ENCODE data around the gene DCHS2.

DCHS2 gene

DNA sequence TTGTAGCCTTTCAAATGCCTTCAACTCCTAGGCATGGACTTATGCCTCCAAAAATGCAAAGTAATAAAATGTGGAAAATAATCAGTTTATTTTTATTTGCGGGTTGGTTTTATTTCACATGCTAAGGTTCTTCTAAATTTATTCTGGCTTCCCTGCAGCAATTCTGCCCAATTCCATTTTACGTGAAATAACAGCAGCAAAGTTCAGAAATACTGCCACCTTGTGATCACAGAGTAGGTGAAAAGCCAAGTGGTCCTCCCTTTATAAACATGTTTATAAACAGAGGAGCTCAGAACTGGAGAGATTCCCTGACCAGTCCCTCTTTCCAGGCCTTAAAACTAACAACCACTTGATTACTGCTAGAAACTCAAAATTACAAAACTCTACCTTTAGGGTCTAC, 14.7 kb upstream of the DCHS2 start:
- H3K4me3 ChIP-seq (ENCODE audit: low read depth, low read length) = no peak overlapping the region
- TF ChIP-seq, protein P1, sequence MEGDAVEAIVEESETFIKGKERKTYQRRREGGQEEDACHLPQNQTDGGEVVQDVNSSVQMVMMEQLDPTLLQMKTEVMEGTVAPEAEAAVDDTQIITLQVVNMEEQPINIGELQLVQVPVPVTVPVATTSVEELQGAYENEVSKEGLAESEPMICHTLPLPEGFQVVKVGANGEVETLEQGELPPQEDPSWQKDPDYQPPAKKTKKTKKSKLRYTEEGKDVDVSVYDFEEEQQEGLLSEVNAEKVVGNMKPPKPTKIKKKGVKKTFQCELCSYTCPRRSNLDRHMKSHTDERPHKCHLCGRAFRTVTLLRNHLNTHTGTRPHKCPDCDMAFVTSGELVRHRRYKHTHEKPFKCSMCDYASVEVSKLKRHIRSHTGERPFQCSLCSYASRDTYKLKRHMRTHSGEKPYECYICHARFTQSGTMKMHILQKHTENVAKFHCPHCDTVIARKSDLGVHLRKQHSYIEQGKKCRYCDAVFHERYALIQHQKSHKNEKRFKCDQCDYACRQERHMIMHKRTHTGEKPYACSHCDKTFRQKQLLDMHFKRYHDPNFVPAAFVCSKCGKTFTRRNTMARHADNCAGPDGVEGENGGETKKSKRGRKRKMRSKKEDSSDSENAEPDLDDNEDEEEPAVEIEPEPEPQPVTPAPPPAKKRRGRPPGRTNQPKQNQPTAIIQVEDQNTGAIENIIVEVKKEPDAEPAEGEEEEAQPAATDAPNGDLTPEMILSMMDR (IDR thresholded peaks at IDR 0.05; ENCODE audit: insufficient read depth, low read depth, low read length, missing control alignments) = peak; percentile 36
- DNase-seq (ENCODE audit: low read depth) = peak; percentile 28

DNA sequence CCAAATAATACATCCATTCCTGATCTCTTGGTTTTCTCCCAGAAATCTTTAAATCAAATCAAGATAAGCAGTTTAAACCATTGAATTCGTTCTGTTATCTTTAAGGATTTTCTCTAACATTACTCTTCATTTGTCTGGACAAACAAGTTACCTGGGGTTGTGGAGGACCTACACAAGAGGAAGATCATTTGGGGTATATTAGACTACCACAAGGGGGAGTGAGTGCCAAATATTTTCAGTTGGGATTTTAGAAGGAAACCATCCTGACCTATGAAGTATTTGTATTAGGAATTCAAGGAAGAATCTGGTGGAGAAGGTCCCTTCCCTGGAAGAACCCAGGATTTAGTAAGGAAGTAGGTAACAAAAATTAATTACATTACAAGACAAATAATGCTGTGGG, 12.0 kb upstream of the DCHS2 start:
- H3K4me3 ChIP-seq (ENCODE audit: low read depth, low read length) = no peak overlapping the region
- DNase-seq (ENCODE audit: low read depth) = no peak
- TF ChIP-seq, protein P1 (IDR thresholded peaks at IDR 0.05; ENCODE audit: insufficient read depth, low read depth, low read length, missing control alignments) = peak; percentile 34

DNA sequence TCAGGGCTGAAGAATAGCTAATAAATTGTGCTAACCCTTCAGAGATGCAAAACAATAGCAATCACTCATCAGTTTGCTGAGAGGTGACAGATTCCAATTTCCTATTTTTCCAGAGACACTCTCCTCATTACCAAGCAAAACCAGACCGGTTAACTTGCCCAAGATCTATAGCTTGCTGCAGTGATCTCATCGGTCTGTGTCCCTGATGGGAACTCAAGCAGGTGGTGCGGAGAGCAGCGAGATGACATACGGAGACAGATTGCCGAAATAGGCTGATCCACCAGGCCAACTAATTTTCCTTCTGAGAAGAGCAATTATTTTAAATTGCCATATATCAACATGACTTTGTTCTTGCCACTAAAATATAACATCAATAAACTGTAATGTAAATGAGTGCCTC, 10.5 kb upstream of the DCHS2 start:
- H3K4me3 ChIP-seq (ENCODE audit: low read depth, low read length) = no peak overlapping the region
- TF ChIP-seq, protein P1 (IDR thresholded peaks at IDR 0.05; ENCODE audit: insufficient read depth, low read depth, low read length, missing control alignments) = no peak
- no peak for DNase-seq (ENCODE audit: low read depth)

DNA sequence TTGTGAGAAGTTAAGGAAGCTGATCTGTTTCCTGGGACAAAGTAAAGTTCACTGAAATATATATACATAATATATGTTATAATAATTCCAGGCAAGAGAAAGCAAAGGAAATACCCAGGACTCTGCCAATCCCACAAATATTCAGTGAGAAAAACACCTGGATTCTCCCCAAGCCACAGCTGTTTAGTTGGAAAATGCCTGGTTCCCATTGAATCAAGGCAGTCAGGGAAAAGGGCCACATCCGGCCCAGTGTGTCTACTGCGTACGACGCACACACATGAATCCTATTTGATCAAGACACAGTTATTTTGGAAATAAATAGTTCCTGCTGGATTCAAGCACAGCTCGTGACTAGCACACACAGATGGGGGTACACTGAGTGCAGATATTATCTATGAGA, 6.3 kb upstream of the DCHS2 start:
- TF ChIP-seq, protein P1 (IDR thresholded peaks at IDR 0.05; ENCODE audit: insufficient read depth, low read depth, low read length, missing control alignments) = no peak

DNA sequence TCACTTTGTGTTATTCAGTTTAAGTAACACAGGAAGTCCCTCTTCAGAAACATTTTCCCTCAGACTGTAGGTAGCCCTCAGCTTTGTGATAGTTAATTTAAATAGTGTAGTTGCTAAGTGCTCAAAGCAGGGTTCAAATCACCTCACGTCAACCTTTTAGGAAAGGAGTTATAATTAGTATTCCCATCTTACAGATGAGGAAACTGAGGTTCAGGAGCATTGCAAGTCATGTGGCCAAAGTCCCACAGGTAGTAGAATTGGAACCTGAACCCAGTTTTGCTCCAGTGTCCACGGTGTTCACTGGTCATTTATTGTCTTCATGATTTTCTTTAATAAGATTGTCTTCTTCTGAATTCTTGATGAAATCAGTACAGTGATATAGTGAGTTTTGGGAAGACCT, 4.3 kb upstream of the DCHS2 start:
- H3K4me3 ChIP-seq (ENCODE audit: low read depth, low read length) = no peak overlapping the region
- DNase-seq (ENCODE audit: low read depth) = no peak
- TF ChIP-seq, protein P1 (IDR thresholded peaks at IDR 0.05; ENCODE audit: insufficient read depth, low read depth, low read length, missing control alignments) = no peak

More for the DNA sequence above, 6.3 kb upstream of the DCHS2 start:
- no peak overlapping the region for H3K4me3 ChIP-seq (ENCODE audit: low read depth, low read length)
- no peak for DNase-seq (ENCODE audit: low read depth)

DNA sequence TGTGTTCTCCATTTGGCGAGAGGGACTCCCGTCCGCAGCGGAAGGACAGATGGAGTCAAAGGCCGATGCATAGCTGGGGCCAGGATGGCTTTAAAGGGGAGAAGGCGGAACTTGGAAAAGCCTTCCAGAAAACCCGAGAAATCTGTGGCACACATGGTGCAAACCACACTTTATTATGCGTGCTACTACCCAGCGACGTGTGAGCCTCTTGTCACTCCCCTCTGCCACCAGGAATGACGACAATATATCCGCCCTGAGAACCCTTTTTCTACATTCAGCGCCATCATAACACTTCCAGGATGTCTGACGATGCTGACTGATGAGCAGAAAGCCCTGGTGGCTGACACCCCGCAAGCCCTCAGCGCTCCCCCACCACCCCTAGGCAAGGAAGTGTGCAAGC, 689 bp upstream of the DCHS2 start:
- no peak for DNase-seq (ENCODE audit: low read depth)
- TF ChIP-seq, protein P1 (IDR thresholded peaks at IDR 0.05; ENCODE audit: insufficient read depth, low read depth, low read length, missing control alignments) = no peak
- no peak overlapping the region for H3K4me3 ChIP-seq (ENCODE audit: low read depth, low read length)

DNA sequence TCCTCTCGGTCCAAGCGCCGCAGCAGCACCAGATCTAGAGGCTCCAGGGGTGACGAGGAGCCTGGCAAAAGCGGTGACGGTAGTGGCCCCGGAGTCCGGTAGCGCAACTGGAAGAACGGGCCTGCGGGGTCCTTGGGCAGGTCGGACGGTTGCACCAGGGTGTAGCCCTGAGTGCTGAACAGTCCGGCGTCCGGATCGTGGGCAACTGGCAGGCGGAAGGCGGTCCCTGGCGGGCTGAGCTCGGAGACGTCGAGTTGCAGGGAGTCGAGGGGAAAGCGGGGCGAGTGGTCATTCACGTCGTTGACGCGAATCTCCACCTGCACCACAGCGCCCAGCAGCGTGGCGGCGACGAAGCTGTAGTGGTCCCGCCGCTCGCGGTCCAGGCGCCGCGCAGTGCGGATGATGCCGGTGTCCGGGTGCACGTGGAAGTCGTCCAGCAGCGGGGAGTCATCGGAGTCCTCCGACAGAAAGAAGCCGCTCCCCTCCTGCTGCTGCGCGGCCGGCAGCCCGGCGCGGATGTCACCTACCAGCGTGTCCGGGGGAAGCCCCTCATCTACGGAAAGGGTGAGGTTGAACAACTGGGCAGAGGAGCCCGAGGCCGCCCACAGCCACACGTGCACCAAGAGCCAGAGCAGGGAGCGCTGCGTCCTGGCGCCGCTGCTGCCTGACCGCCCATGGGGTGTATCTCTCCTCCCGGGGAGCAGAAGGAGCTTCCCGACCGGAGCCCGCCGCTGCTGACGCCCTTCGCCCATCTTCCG, 837 bp downstream of the DCHS2 start:
- TF ChIP-seq, protein P1 (IDR thresholded peaks at IDR 0.05; ENCODE audit: insufficient read depth, low read depth, low read length, missing control alignments) = no peak
- DNase-seq (ENCODE audit: low read depth) = no peak
- no peak overlapping the region for H3K4me3 ChIP-seq (ENCODE audit: low read depth, low read length)
